Measurements from ENCODE around the gene UGT1A7. TPM values are rescaled to one million over a fixed set of nuclear protein-coding genes. Genes with fewer than 3 reads are reported as not detected.
A peak's percentile ranks its signal among the peaks of the same experiment; 100 is the strongest.

UGT1A7 gene
- total and polyA plus RNA-seq, 3 donors from 2014 or later, result 0.19 TPM; not detected in 2

DNA sequence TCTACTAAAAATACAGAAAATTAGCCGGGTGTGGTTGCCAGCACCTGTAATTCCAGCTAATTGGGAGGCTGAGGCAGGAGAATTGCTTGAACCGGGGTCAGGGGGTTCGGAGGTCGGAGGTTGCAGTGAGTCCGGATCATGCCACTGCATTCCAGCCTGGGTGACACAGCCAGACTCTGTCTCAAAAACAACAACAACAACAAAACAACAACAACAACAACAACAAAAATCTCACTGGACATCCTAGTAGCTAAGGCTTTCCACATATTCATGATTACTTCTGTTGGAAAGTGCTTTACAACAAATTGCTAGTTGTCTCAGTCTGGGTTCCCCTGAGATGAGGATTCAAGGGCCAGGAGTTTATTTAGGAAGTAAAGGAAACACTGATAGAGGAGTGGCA is 92.2 kb downstream of the UGT1A7 start:
- Histone ChIP-seq H3K36me3 (ENCODE audit: low read depth, missing control alignments) (no peaks in the 10 kb centered on the region), H3K27ac (no peak overlapping the region), H3K4me3 (no peak overlapping the region), H3K9me3 (no peaks in the 10 kb centered on the region), H3K4me1 (no peaks in the 10 kb centered on the region), H3K27me3 (no peaks in the 10 kb centered on the region)
- DNase-seq, result no peak
- intact Hi-C loops (cut with DNase I; ENCODE audit: low total_unique reads), result no loop called here
- WGBS, 2 donors, result 79 to 96% methylated on average over 5 of the region's 5 CpGs
- TF ChIP-seq, protein P1, sequence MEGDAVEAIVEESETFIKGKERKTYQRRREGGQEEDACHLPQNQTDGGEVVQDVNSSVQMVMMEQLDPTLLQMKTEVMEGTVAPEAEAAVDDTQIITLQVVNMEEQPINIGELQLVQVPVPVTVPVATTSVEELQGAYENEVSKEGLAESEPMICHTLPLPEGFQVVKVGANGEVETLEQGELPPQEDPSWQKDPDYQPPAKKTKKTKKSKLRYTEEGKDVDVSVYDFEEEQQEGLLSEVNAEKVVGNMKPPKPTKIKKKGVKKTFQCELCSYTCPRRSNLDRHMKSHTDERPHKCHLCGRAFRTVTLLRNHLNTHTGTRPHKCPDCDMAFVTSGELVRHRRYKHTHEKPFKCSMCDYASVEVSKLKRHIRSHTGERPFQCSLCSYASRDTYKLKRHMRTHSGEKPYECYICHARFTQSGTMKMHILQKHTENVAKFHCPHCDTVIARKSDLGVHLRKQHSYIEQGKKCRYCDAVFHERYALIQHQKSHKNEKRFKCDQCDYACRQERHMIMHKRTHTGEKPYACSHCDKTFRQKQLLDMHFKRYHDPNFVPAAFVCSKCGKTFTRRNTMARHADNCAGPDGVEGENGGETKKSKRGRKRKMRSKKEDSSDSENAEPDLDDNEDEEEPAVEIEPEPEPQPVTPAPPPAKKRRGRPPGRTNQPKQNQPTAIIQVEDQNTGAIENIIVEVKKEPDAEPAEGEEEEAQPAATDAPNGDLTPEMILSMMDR (IDR thresholded peaks at IDR 0.05), result no peak
- no peak for TF ChIP-seq POLR2A (IDR thresholded peaks at IDR 0.05)

DNA sequence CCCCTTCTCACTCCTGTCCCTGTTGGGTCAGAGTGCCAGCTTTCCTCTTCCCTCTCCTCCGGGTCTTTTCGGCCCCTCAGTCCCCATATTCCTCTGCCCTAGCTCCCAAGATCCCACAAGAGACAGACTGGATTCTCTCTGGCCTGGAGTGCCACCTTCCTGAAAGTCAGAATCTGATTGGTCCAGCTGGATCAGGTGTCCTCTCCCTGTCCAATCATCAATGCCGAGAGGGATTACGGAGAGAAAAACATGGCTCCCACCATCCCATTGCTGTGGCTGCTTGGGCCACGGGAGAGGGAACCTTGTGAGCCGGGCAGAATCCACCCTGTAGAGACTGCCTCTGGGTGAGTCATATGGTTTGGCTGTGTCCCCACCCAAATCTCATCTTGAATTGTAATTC is 93.7 kb downstream of the UGT1A7 start:
- H3K4me1 ChIP-seq, result no peaks in the 10 kb centered on the region
- H3K36me3 ChIP-seq (ENCODE audit: low read depth, missing control alignments), result no peaks in the 10 kb centered on the region
- no peak for TF ChIP-seq POLR2A (IDR thresholded peaks at IDR 0.05)
- TF ChIP-seq, protein P1 (IDR thresholded peaks at IDR 0.05), result no peak
- intact Hi-C loops (cut with DNase I; ENCODE audit: low total_unique reads), result no loop called here
- H3K27ac ChIP-seq, result no peak overlapping the region
- H3K4me3 ChIP-seq, result no peak overlapping the region
- 58 to 78% methylated on average over 2 to 6 of the region's 6 CpGs for WGBS, 2 donors
- no peaks in the 10 kb centered on the region for H3K27me3 ChIP-seq
- no peaks in the 10 kb centered on the region for H3K9me3 ChIP-seq
- peak; percentile 58 for DNase-seq

DNA sequence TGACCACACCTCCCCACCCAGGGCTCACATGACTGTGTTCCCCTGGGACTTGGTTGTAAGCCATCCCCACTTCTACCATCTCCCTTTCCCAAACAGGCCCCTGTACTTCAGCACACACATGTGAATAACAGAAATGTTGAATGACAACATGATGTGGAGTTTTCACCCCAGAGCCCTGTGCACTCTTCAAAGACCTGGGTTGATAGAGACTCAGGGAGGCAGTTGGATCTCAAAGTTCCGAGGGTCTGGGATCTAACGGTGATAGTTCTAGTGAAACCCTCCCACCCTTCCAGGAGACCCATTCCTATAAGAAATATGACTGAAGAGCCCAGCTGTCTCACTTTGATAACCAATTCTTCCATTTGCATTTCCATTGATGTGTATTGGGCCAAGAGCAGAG is 96.3 kb downstream of the UGT1A7 start, which contains the start of gene MROH2A:
Gene MROH2A, plus strand, starts transcription at position 301 of the 400 bp plus-strand sequence. CDS start 1,029 bp downstream, outside the sequence.
- H3K4me1 ChIP-seq, result no peaks in the 10 kb centered on the region
- no peak for DNase-seq
- no peak within 1 kb of the TSS for H3K4me3 ChIP-seq
- intact Hi-C loops (cut with DNase I; ENCODE audit: low total_unique reads), result no loop called here
- H3K27me3 ChIP-seq, result no peaks in the 10 kb centered on the region
- WGBS, 2 donors, result 81 to 84% methylated on average over 2 of the region's 2 CpGs
- TF ChIP-seq, protein P1 (IDR thresholded peaks at IDR 0.05), result no peak
- TF ChIP-seq POLR2A (IDR thresholded peaks at IDR 0.05), result no peak
- H3K9me3 ChIP-seq, result no peaks in the 10 kb centered on the region
- no peak within 1 kb of the TSS for H3K27ac ChIP-seq
- no peaks in the 10 kb centered on the region for H3K36me3 ChIP-seq (ENCODE audit: low read depth, missing control alignments)

DNA sequence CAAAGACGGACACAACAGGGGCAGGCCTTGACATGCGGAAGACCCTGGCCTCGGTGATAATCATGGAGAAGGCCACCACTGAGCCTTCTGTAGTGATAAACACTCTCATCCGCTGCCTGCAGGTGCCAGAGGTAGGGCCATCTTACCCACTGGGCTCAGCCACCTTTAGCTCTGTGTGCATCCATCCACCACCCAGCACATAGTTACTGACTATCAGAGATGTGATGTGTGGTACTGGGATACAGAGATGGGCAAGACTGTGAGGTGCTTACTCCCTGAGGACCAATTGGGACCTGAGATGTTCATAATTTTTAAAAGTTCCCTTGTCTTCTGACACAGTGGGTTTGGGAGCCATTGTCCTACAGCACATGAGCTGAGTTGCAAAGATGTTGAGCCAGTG is 98.0 kb downstream of the UGT1A7 start:
- intact Hi-C loops (cut with DNase I; ENCODE audit: low total_unique reads), result no loop called here
- Histone ChIP-seq H3K4me3 (no peak overlapping the region), H3K36me3 (ENCODE audit: low read depth, missing control alignments) (no peaks in the 10 kb centered on the region), H3K27ac (no peak overlapping the region), H3K9me3 (no peaks in the 10 kb centered on the region), H3K4me1 (no peaks in the 10 kb centered on the region), H3K27me3 (no peaks in the 10 kb centered on the region)
- DNase-seq, result no peak
- no peak for TF ChIP-seq POLR2A (IDR thresholded peaks at IDR 0.05)
- TF ChIP-seq, protein P1 (IDR thresholded peaks at IDR 0.05), result no peak
- WGBS, 2 donors, result 90 to 94% methylated on average over 4 of the region's 4 CpGs

DNA sequence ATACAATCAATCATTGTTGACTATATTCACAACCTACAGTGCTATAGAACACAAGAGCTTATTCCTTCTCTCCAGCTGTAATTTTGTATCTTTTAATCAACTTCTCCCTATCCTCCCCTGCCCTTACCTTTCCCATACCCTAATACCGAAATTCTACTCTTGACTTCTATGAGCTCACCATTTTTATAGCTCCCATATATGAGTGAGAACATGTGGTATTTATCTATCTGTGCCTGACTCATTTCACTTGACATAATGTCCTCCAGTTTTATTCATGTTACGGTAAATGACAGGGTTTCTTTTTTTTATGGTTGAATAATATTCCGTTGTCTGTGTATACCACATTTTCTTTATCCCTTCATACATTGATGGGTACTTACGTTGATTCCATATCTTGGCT is 99.1 kb downstream of the UGT1A7 start:
- H3K4me3 ChIP-seq, result no peak overlapping the region
- DNase-seq, result no peak
- no peak overlapping the region for H3K27ac ChIP-seq
- no peaks in the 10 kb centered on the region for H3K36me3 ChIP-seq (ENCODE audit: low read depth, missing control alignments)
- H3K9me3 ChIP-seq, result no peaks in the 10 kb centered on the region
- no peaks in the 10 kb centered on the region for H3K27me3 ChIP-seq
- intact Hi-C loops (cut with DNase I; ENCODE audit: low total_unique reads), result no loop called here
- WGBS, 2 donors, result 86 to 90% methylated on average over 4 of the region's 4 CpGs
- H3K4me1 ChIP-seq, result no peaks in the 10 kb centered on the region
- TF ChIP-seq POLR2A (IDR thresholded peaks at IDR 0.05), result no peak
- TF ChIP-seq, protein P1 (IDR thresholded peaks at IDR 0.05), result no peak

Measured in testis (tissue), 3 donors.